Measurements from ENCODE around the gene KNSTRN. TPM values are rescaled to one million over a fixed set of nuclear protein-coding genes. Genes with fewer than 3 reads are reported as not detected.

KNSTRN gene
- total RNA-seq, 1 experiment from 2014 or later: 115 TPM

DNA sequence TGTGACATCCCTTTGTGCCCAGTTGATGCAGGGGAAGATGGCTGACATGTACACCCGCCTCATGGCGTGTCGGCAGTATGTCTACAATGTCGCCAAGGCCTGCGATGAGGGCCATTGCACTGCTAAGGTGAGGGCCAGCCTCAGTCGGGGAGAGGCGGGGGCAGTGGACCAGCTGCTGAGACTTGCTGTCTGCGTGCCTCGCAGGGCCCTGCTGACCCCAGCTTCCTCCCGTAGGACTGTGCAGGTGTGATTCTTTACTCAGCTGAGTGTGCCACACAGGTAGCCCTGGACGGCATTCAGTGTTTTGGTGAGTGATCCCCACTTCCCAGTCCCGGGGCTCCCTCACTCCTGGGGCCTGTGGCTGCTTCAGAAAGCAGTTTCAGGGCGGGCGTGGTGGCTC lies 33.5 kb downstream of the KNSTRN start:
- no TSS peak for BruUV-seq (replicated peaks)
- Histone ChIP-seq H3K9me3 (ENCODE audit: low read length) (no peaks in the 10 kb centered on the region), H3F3A (ENCODE audit: low read length, unreplicated experiment) (peaks cover 9% of the 10 kb centered on the region), H3K4me3 (ENCODE audit: low read length) (no peak overlapping the region), H3K4me2 (ENCODE audit: low read length) (no peak overlapping the region), H3K27ac (ENCODE audit: low read length) (no peak overlapping the region), H3K9me2 (replicated peaks; ENCODE audit: low read length) (no peaks in the 10 kb centered on the region), H3K9ac (ENCODE audit: low read length) (no peak overlapping the region), H3K36me3 (ENCODE audit: low read depth, low read length) (peaks cover 40% of the 10 kb centered on the region), H3K79me2 (ENCODE audit: low read length) (no peaks in the 10 kb centered on the region), H2AFZ (ENCODE audit: low read length) (no peak overlapping the region), H3K4me1 (ENCODE audit: insufficient read depth, low read length) (peaks cover 13% of the 10 kb centered on the region), H4K20me1 (ENCODE audit: low read length) (no peaks in the 10 kb centered on the region), H3K27me3 (ENCODE audit: low read length) (no peaks in the 10 kb centered on the region)
- no peak for DNase-seq
- ChIA-PET CTCF (no interaction called here), POLR2A (ENCODE audit: unreplicated experiment) (no interaction called here)
- TF ChIP-seq, protein P1, sequence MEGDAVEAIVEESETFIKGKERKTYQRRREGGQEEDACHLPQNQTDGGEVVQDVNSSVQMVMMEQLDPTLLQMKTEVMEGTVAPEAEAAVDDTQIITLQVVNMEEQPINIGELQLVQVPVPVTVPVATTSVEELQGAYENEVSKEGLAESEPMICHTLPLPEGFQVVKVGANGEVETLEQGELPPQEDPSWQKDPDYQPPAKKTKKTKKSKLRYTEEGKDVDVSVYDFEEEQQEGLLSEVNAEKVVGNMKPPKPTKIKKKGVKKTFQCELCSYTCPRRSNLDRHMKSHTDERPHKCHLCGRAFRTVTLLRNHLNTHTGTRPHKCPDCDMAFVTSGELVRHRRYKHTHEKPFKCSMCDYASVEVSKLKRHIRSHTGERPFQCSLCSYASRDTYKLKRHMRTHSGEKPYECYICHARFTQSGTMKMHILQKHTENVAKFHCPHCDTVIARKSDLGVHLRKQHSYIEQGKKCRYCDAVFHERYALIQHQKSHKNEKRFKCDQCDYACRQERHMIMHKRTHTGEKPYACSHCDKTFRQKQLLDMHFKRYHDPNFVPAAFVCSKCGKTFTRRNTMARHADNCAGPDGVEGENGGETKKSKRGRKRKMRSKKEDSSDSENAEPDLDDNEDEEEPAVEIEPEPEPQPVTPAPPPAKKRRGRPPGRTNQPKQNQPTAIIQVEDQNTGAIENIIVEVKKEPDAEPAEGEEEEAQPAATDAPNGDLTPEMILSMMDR (conservative IDR thresholded peaks at IDR 0.05; ENCODE audit: low read depth, low read length): no peak
- TF ChIP-seq EZH2phosphoT487 (IDR thresholded peaks at IDR 0.05; ENCODE audit: borderline replicate concordance, low read length) (no peak), EZH2 (IDR thresholded peaks at IDR 0.05; ENCODE audit: low read length, unreplicated experiment) (no peak)
- intact Hi-C loops (cut with micrococcal nuclease): no loop called here
- no peak for ATAC-seq

DNA sequence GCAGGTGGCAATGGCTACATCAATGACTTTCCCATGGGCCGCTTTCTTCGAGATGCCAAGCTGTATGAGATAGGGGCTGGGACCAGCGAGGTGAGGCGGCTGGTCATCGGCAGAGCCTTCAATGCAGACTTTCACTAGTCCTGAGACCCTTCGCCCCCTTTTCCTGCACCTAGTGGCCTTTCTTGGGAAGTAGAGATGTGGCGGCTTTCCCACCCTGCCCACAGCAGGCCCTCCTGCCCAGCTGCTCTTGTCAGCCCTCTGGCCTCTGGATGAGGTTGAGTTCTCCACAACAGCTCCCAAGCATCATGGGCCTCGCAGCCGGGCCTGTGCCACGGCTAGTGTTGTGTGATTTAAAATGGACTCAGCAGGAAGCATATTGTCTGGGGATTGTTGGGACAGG lies 35.6 kb downstream of the KNSTRN start:
- Histone ChIP-seq H3K4me3 (ENCODE audit: low read length) (no peak overlapping the region), H3K4me1 (ENCODE audit: insufficient read depth, low read length) (peaks cover 23% of the 10 kb centered on the region), H3K4me2 (ENCODE audit: low read length) (no peak overlapping the region), H3K9me3 (ENCODE audit: low read length) (no peaks in the 10 kb centered on the region), H3K36me3 (ENCODE audit: low read depth, low read length) (peaks cover 28% of the 10 kb centered on the region; the same call in 1 of the 2 replicates), H3F3A (ENCODE audit: low read length, unreplicated experiment) (peaks cover 9% of the 10 kb centered on the region), H4K20me1 (ENCODE audit: low read length) (no peaks in the 10 kb centered on the region), H3K27me3 (ENCODE audit: low read length) (no peaks in the 10 kb centered on the region), H3K9me2 (replicated peaks; ENCODE audit: low read length) (no peaks in the 10 kb centered on the region), H3K27ac (ENCODE audit: low read length) (no peak overlapping the region), H2AFZ (ENCODE audit: low read length) (no peak overlapping the region), H3K79me2 (ENCODE audit: low read length) (no peaks in the 10 kb centered on the region), H3K9ac (ENCODE audit: low read length) (no peak overlapping the region)
- ChIA-PET POLR2A (ENCODE audit: unreplicated experiment) (no interaction called here), CTCF (no interaction called here)
- TF ChIP-seq, protein P1 (conservative IDR thresholded peaks at IDR 0.05; ENCODE audit: low read depth, low read length): no peak
- TF ChIP-seq EZH2phosphoT487 (IDR thresholded peaks at IDR 0.05; ENCODE audit: borderline replicate concordance, low read length): no peak
- no peak for TF ChIP-seq EZH2 (IDR thresholded peaks at IDR 0.05; ENCODE audit: low read length, unreplicated experiment)
- DNase-seq (no peak), ATAC-seq (no peak)
- intact Hi-C loops (cut with micrococcal nuclease): no loop called here
- no TSS peak for BruUV-seq (replicated peaks)

DNA sequence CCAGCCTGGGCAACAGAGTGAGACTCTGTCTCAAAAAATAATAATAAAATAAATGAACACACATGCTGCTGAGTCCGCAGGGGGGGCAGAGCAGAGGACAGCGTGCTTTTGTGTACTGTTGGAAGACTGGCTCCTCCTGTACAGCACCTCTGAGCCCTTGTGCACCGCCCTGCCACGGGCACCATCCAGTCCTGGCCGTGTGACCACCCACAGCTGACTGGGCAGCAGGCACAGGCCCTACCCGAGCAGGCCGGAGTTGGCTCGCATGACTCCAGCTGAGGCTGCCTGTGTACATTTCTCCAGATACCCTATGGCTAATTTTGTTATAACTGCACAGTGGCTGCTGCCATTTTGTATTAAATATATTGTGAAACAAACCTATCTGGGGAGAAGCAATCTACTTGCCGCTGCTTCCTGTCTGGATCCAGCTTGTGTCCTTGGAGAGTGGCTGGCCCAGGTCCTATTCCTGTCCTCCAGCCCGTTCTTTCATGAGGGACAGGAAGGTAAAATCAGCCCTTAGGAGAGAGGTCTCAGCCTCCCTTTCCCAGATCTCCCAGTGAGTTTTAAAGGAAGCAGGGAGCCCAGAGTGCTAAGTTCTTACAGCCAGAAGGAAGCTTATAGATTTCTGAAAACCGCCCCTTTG lies 37.7 kb downstream of the KNSTRN start:
- H3K4me3 ChIP-seq (ENCODE audit: low read length): no peak overlapping the region
- H3K79me2 ChIP-seq (ENCODE audit: low read length): no peaks in the 10 kb centered on the region
- POLR2A ChIA-PET (ENCODE audit: unreplicated experiment): no interaction called here
- H3K9ac ChIP-seq (ENCODE audit: low read length): no peak overlapping the region
- CTCF ChIA-PET: interaction anchor here (0.5 kb wide), 1 partner anchor 459 kb away, joined by 4 read pairs; no protein-coding TSS in a partner anchor
- peaks cover 9% of the 10 kb centered on the region for H3F3A ChIP-seq (ENCODE audit: low read length, unreplicated experiment)
- no peaks in the 10 kb centered on the region for H3K27me3 ChIP-seq (ENCODE audit: low read length)
- peak overlapping the region; percentile 26 for H3K27ac ChIP-seq (ENCODE audit: low read length)
- intact Hi-C loops (cut with micrococcal nuclease): loop anchor here (1.0 kb wide), 1 partner anchor 38 kb away; the partner anchor contains the start of gene KNSTRN
- peak; percentile 6 for ATAC-seq
- H3K9me2 ChIP-seq (replicated peaks; ENCODE audit: low read length): no peaks in the 10 kb centered on the region
- H3K4me1 ChIP-seq (ENCODE audit: insufficient read depth, low read length): peaks cover 23% of the 10 kb centered on the region
- DNase-seq: no peak
- H3K9me3 ChIP-seq (ENCODE audit: low read length): no peaks in the 10 kb centered on the region
- TF ChIP-seq EZH2 (IDR thresholded peaks at IDR 0.05; ENCODE audit: low read length, unreplicated experiment) (no peak), EZH2phosphoT487 (IDR thresholded peaks at IDR 0.05; ENCODE audit: borderline replicate concordance, low read length) (no peak)
- TF ChIP-seq, protein P1 (conservative IDR thresholded peaks at IDR 0.05; ENCODE audit: low read depth, low read length): no peak
- H2AFZ ChIP-seq (ENCODE audit: low read length): no peak overlapping the region
- peaks cover 13% of the 10 kb centered on the region; the same call in 1 of the 2 replicates for H3K36me3 ChIP-seq (ENCODE audit: low read depth, low read length)
- BruUV-seq (replicated peaks): no TSS peak
- H4K20me1 ChIP-seq (ENCODE audit: low read length): no peaks in the 10 kb centered on the region
- H3K4me2 ChIP-seq (ENCODE audit: low read length): peak overlapping the region; percentile 65

All from PC-3 (cell line).